ENCODE results near the gene PRTG.
"Not testable (repeated sequence)": the region's sequence is repeated elsewhere in the genome, so short reads cannot be mapped to it uniquely, and the experiment has no call there.

DNA sequence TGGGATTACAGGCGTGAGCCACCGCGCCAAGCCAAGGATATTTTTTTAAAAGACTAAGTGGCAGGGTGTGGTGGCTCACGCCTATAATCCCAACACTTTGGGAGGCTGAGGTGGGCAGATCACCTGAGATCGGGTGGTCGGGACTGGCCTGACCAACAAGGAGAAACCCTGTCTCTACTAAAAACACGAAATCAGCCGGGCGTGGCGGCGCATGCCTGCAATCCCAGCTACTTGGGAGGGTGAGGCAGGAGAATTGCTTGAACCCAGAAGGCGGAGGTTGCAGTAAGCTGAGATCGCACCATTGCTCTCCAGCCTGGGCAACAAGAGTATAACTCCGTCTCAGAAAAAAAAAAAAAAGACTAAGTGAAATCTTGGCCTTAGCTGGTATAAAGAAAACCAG is 49.8 kb downstream of the PRTG start:
- not testable (repeated sequence) for TF ChIP-seq POLR2A (IDR thresholded peaks at IDR 0.05; ENCODE audit: extremely low read depth, insufficient read length)
- TF ChIP-seq, protein P1, sequence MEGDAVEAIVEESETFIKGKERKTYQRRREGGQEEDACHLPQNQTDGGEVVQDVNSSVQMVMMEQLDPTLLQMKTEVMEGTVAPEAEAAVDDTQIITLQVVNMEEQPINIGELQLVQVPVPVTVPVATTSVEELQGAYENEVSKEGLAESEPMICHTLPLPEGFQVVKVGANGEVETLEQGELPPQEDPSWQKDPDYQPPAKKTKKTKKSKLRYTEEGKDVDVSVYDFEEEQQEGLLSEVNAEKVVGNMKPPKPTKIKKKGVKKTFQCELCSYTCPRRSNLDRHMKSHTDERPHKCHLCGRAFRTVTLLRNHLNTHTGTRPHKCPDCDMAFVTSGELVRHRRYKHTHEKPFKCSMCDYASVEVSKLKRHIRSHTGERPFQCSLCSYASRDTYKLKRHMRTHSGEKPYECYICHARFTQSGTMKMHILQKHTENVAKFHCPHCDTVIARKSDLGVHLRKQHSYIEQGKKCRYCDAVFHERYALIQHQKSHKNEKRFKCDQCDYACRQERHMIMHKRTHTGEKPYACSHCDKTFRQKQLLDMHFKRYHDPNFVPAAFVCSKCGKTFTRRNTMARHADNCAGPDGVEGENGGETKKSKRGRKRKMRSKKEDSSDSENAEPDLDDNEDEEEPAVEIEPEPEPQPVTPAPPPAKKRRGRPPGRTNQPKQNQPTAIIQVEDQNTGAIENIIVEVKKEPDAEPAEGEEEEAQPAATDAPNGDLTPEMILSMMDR (IDR thresholded peaks at IDR 0.05; ENCODE audit: low read depth, low read length) = not testable (repeated sequence)
- TF ChIP-seq, protein P2, sequence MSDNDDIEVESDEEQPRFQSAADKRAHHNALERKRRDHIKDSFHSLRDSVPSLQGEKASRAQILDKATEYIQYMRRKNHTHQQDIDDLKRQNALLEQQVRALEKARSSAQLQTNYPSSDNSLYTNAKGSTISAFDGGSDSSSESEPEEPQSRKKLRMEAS (IDR thresholded peaks at IDR 0.05; ENCODE audit: low read depth, low read length) = not testable (repeated sequence)

Data from NB4 (cell line).